ENCODE results near the gene ADSS1. TPM values are rescaled to one million over a fixed set of nuclear protein-coding genes. Genes with fewer than 3 reads are reported as not detected.

ADSS1 gene
- total RNA-seq, 1 donor from 2014 or later = 226 TPM

GRCh38 chr14:104685998-104686610 lies 37.9 kb upstream of the ADSS1 start:
- no peak for ATAC-seq
- no peak for DNase-seq
- intact Hi-C loops (cut with micrococcal nuclease) = no loop called here

GRCh38 chr14:104686624-104687517 lies 37.2 kb upstream of the ADSS1 start:
- peak; percentile 39 for DNase-seq
- intact Hi-C loops (cut with micrococcal nuclease) = no loop called here

GRCh38 chr14:104687601-104688504 lies 36.2 kb upstream of the ADSS1 start:
- DNase-seq = peak; percentile 91
- peak; percentile 88 for ATAC-seq
- intact Hi-C loops (cut with micrococcal nuclease) = no loop called here

More at GRCh38 chr14:104686624-104687517, 37.2 kb upstream of the ADSS1 start:
- ATAC-seq = no peak

- peak; percentile 61 for DNase-seq
Measured at GRCh38 chr14:104688505-104689108, 35.4 kb upstream of the ADSS1 start.

GRCh38 chr14:104689109-104689880 lies 34.7 kb upstream of the ADSS1 start, which contains the start of gene INF2:
Gene INF2 (plus strand): TSS chr14:104689618. CDS start chr14:104701366, 11,748 bp downstream.
- ATAC-seq (peak; percentile 79), DNase-seq (peak; percentile 85)
- intact Hi-C loops (cut with micrococcal nuclease) = no loop called here

More at GRCh38 chr14:104688505-104689108, 35.4 kb upstream of the ADSS1 start:
- peak; percentile 13 for ATAC-seq
- intact Hi-C loops (cut with micrococcal nuclease) = no loop called here

GRCh38 chr14:104689881-104690711 lies 33.9 kb upstream of the ADSS1 start:
- ATAC-seq = peak; percentile 13
- intact Hi-C loops (cut with micrococcal nuclease) = no loop called here
- peak; percentile 46 for DNase-seq

GRCh38 chr14:104690861-104691455 lies 33.1 kb upstream of the ADSS1 start:
- ATAC-seq = no peak
- intact Hi-C loops (cut with micrococcal nuclease) = no loop called here
- DNase-seq = peak; percentile 19

GRCh38 chr14:104691546-104692260 lies 32.3 kb upstream of the ADSS1 start:
- DNase-seq = peak; percentile 26
- no peak for ATAC-seq
- intact Hi-C loops (cut with micrococcal nuclease) = no loop called here

- ATAC-seq (no peak), DNase-seq (peak; percentile 22)
- intact Hi-C loops (cut with micrococcal nuclease) = no loop called here
Measured at GRCh38 chr14:104692261-104692938, 31.6 kb upstream of the ADSS1 start.

GRCh38 chr14:104692939-104693315 lies 31.1 kb upstream of the ADSS1 start:
- no peak for ATAC-seq
- intact Hi-C loops (cut with micrococcal nuclease) = no loop called here
- peak; percentile 16 for DNase-seq

GRCh38 chr14:104693482-104694431 lies 30.3 kb upstream of the ADSS1 start:
- ATAC-seq (no peak), DNase-seq (peak; percentile 30)
- intact Hi-C loops (cut with micrococcal nuclease) = no loop called here

- ATAC-seq (no peak), DNase-seq (peak; percentile 39)
- intact Hi-C loops (cut with micrococcal nuclease) = no loop called here
Measured at GRCh38 chr14:104694475-104694950, 29.5 kb upstream of the ADSS1 start.

GRCh38 chr14:104694991-104695659 lies 28.9 kb upstream of the ADSS1 start:
- intact Hi-C loops (cut with micrococcal nuclease) = no loop called here
- DNase-seq = peak; percentile 65
- ATAC-seq = peak; percentile 26

- DNase-seq (no peak), ATAC-seq (no peak)
- intact Hi-C loops (cut with micrococcal nuclease) = no loop called here
Measured at GRCh38 chr14:104695660-104696000, 28.4 kb upstream of the ADSS1 start.

All from left ventricle myocardium superior (tissue), 1 donor.